ENCODE results near the gene ITGB6. TPM values are rescaled to one million over a fixed set of nuclear protein-coding genes. Genes with fewer than 3 reads are reported as not detected.

The ITGB6 gene
- total RNA-seq, 1 experiment from 2014 or later, result not detected

DNA sequence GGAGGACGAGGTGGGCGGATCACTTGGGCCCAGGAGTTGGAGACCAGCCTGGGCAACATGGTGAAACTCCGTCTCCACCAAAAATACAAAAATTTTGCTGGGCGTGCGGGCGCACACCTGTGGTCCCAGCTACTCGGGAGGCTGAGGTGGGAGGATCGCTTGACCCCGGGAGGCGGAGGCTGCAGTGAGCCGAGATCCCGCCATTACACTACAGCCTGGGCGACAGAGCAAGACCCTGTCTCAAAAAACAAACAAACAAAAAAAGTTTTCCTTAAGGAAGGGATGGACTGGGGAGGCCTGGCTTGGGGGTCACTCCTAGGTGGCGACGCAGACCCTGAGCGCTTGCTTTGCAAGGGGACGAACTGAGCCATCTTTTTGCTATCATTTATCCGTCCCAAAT is 138.5 kb downstream of the ITGB6 start:
- H3K4me1 Mint-ChIP-seq, result peaks cover 18% of the 10 kb centered on the region
- no peak overlapping the region for H3K27ac Mint-ChIP-seq
- H3K27me3 Mint-ChIP-seq (ENCODE audit: low read depth), result peaks cover 42% of the 10 kb centered on the region
- ATAC-seq, result no peak
- ChIA-PET POLR2A (no interaction called here), CTCF (no interaction called here)
- no peak for DNase-seq (ENCODE audit: low spot score)
- TF ChIP-seq GTF2I (CRISPR knock-in tag; conservative IDR thresholded peaks at IDR 0.05) (peak; percentile 86), ZNF121 (CRISPR knock-in tag; IDR thresholded peaks at IDR 0.05) (peak; percentile 98), ZNF138 (CRISPR knock-in tag; conservative IDR thresholded peaks at IDR 0.05) (no peak)
- peaks cover 26% of the 10 kb centered on the region for H3K9me3 Mint-ChIP-seq
- peak overlapping the region; percentile 83 for H3K4me3 Mint-ChIP-seq
- peaks cover 10% of the 10 kb centered on the region for H3K36me3 Mint-ChIP-seq

DNA sequence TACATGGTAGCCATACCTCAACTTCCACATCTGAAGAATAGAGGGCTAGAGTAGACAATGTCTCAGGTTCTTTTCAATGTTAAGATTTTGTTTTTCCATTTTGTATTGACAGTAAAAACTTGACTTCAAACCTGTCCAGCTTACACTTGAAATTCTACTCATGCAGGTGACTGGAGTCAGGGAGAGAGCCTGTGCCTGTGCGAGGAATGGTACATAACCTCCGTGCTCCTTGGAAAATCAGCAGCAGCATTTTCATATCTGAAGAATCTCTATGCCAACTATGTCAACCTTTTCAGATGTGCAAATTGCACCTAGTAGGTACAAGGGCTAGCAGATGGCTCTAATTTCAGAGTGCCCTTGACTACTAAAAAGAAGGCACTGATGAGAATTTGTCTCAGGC is 139.8 kb downstream of the ITGB6 start:
- Mint-ChIP-seq H3K4me3 (no peak overlapping the region), H3K27ac (no peak overlapping the region), H3K27me3 (ENCODE audit: low read depth) (peaks cover 42% of the 10 kb centered on the region), H3K36me3 (peaks cover 2% of the 10 kb centered on the region; the same call in 1 of the 2 replicates), H3K4me1 (peaks cover 31% of the 10 kb centered on the region), H3K9me3 (peaks cover 16% of the 10 kb centered on the region)
- ChIA-PET CTCF (no interaction called here), POLR2A (no interaction called here)
- DNase-seq (ENCODE audit: low spot score), result no peak
- ATAC-seq, result no peak
- no peak for TF ChIP-seq NR2C2 (CRISPR knock-in tag; IDR thresholded peaks at IDR 0.05)
- TF ChIP-seq OVOL2 (CRISPR knock-in tag; IDR thresholded peaks at IDR 0.05; ENCODE audit: borderline replicate concordance), result no peak
- no peak for TF ChIP-seq TEAD4 (CRISPR knock-in tag; IDR thresholded peaks at IDR 0.05)
- TF ChIP-seq, protein P1, sequence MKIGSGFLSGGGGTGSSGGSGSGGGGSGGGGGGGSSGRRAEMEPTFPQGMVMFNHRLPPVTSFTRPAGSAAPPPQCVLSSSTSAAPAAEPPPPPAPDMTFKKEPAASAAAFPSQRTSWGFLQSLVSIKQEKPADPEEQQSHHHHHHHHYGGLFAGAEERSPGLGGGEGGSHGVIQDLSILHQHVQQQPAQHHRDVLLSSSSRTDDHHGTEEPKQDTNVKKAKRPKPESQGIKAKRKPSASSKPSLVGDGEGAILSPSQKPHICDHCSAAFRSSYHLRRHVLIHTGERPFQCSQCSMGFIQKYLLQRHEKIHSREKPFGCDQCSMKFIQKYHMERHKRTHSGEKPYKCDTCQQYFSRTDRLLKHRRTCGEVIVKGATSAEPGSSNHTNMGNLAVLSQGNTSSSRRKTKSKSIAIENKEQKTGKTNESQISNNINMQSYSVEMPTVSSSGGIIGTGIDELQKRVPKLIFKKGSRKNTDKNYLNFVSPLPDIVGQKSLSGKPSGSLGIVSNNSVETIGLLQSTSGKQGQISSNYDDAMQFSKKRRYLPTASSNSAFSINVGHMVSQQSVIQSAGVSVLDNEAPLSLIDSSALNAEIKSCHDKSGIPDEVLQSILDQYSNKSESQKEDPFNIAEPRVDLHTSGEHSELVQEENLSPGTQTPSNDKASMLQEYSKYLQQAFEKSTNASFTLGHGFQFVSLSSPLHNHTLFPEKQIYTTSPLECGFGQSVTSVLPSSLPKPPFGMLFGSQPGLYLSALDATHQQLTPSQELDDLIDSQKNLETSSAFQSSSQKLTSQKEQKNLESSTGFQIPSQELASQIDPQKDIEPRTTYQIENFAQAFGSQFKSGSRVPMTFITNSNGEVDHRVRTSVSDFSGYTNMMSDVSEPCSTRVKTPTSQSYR (CRISPR knock-in tag; IDR thresholded peaks at IDR 0.05), result no peak
- no peak for TF ChIP-seq ATF1 (CRISPR knock-in tag; IDR thresholded peaks at IDR 0.05)
- no peak for TF ChIP-seq TEAD1 (CRISPR knock-in tag; IDR thresholded peaks at IDR 0.05)
- TF ChIP-seq, protein P2, sequence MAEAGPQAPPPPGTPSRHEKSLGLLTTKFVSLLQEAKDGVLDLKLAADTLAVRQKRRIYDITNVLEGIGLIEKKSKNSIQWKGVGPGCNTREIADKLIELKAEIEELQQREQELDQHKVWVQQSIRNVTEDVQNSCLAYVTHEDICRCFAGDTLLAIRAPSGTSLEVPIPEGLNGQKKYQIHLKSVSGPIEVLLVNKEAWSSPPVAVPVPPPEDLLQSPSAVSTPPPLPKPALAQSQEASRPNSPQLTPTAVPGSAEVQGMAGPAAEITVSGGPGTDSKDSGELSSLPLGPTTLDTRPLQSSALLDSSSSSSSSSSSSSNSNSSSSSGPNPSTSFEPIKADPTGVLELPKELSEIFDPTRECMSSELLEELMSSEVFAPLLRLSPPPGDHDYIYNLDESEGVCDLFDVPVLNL (CRISPR knock-in tag; IDR thresholded peaks at IDR 0.05; ENCODE audit: borderline replicate concordance, low read depth), result no peak
- TF ChIP-seq, protein P3, sequence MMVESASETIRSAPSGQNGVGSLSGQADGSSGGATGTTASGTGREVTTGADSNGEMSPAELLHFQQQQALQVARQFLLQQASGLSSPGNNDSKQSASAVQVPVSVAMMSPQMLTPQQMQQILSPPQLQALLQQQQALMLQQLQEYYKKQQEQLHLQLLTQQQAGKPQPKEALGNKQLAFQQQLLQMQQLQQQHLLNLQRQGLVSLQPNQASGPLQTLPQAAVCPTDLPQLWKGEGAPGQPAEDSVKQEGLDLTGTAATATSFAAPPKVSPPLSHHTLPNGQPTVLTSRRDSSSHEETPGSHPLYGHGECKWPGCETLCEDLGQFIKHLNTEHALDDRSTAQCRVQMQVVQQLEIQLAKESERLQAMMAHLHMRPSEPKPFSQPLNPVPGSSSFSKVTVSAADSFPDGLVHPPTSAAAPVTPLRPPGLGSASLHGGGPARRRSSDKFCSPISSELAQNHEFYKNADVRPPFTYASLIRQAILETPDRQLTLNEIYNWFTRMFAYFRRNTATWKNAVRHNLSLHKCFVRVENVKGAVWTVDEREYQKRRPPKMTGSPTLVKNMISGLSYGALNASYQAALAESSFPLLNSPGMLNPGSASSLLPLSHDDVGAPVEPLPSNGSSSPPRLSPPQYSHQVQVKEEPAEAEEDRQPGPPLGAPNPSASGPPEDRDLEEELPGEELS (CRISPR knock-in tag; IDR thresholded peaks at IDR 0.05), result no peak
- TF ChIP-seq, protein P4, sequence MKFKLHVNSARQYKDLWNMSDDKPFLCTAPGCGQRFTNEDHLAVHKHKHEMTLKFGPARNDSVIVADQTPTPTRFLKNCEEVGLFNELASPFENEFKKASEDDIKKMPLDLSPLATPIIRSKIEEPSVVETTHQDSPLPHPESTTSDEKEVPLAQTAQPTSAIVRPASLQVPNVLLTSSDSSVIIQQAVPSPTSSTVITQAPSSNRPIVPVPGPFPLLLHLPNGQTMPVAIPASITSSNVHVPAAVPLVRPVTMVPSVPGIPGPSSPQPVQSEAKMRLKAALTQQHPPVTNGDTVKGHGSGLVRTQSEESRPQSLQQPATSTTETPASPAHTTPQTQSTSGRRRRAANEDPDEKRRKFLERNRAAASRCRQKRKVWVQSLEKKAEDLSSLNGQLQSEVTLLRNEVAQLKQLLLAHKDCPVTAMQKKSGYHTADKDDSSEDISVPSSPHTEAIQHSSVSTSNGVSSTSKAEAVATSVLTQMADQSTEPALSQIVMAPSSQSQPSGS (CRISPR knock-in tag; IDR thresholded peaks at IDR 0.05; ENCODE audit: borderline replicate concordance, low read depth), result no peak
- no peak for TF ChIP-seq TP53 (CRISPR knock-in tag; IDR thresholded peaks at IDR 0.05)
- no peak for TF ChIP-seq GRHL2 (CRISPR knock-in tag; IDR thresholded peaks at IDR 0.05; ENCODE audit: insufficient replicate concordance, severe bottlenecking)
- no peak for TF ChIP-seq FOXP1 (CRISPR knock-in tag; IDR thresholded peaks at IDR 0.05; ENCODE audit: borderline replicate concordance)
- TF ChIP-seq, protein P5, sequence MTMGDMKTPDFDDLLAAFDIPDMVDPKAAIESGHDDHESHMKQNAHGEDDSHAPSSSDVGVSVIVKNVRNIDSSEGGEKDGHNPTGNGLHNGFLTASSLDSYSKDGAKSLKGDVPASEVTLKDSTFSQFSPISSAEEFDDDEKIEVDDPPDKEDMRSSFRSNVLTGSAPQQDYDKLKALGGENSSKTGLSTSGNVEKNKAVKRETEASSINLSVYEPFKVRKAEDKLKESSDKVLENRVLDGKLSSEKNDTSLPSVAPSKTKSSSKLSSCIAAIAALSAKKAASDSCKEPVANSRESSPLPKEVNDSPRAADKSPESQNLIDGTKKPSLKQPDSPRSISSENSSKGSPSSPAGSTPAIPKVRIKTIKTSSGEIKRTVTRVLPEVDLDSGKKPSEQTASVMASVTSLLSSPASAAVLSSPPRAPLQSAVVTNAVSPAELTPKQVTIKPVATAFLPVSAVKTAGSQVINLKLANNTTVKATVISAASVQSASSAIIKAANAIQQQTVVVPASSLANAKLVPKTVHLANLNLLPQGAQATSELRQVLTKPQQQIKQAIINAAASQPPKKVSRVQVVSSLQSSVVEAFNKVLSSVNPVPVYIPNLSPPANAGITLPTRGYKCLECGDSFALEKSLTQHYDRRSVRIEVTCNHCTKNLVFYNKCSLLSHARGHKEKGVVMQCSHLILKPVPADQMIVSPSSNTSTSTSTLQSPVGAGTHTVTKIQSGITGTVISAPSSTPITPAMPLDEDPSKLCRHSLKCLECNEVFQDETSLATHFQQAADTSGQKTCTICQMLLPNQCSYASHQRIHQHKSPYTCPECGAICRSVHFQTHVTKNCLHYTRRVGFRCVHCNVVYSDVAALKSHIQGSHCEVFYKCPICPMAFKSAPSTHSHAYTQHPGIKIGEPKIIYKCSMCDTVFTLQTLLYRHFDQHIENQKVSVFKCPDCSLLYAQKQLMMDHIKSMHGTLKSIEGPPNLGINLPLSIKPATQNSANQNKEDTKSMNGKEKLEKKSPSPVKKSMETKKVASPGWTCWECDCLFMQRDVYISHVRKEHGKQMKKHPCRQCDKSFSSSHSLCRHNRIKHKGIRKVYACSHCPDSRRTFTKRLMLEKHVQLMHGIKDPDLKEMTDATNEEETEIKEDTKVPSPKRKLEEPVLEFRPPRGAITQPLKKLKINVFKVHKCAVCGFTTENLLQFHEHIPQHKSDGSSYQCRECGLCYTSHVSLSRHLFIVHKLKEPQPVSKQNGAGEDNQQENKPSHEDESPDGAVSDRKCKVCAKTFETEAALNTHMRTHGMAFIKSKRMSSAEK (CRISPR knock-in tag; IDR thresholded peaks at IDR 0.05; ENCODE audit: borderline replicate concordance), result no peak
- TF ChIP-seq, protein P6, sequence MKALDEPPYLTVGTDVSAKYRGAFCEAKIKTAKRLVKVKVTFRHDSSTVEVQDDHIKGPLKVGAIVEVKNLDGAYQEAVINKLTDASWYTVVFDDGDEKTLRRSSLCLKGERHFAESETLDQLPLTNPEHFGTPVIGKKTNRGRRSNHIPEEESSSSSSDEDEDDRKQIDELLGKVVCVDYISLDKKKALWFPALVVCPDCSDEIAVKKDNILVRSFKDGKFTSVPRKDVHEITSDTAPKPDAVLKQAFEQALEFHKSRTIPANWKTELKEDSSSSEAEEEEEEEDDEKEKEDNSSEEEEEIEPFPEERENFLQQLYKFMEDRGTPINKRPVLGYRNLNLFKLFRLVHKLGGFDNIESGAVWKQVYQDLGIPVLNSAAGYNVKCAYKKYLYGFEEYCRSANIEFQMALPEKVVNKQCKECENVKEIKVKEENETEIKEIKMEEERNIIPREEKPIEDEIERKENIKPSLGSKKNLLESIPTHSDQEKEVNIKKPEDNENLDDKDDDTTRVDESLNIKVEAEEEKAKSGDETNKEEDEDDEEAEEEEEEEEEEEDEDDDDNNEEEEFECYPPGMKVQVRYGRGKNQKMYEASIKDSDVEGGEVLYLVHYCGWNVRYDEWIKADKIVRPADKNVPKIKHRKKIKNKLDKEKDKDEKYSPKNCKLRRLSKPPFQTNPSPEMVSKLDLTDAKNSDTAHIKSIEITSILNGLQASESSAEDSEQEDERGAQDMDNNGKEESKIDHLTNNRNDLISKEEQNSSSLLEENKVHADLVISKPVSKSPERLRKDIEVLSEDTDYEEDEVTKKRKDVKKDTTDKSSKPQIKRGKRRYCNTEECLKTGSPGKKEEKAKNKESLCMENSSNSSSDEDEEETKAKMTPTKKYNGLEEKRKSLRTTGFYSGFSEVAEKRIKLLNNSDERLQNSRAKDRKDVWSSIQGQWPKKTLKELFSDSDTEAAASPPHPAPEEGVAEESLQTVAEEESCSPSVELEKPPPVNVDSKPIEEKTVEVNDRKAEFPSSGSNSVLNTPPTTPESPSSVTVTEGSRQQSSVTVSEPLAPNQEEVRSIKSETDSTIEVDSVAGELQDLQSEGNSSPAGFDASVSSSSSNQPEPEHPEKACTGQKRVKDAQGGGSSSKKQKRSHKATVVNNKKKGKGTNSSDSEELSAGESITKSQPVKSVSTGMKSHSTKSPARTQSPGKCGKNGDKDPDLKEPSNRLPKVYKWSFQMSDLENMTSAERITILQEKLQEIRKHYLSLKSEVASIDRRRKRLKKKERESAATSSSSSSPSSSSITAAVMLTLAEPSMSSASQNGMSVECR (CRISPR knock-in tag; IDR thresholded peaks at IDR 0.05; ENCODE audit: borderline replicate concordance), result no peak
- no peak for TF ChIP-seq ZNF232 (CRISPR knock-in tag; IDR thresholded peaks at IDR 0.05)

Measured in WTC11 (cell line).